Activated CD8-positive, alpha-beta memory T cell treated with anti-CD3 and anti-CD28 coated beads, Interleukin-2, amount 10 ng/mL, durations not matched to agents 7 days and 5 days (primary cell): ENCODE measurements around the gene ERC2. TPM values are rescaled to one million over a fixed set of nuclear protein-coding genes. Genes with fewer than 3 reads are reported as not detected.

Experiments
- ATAC-seq: fragments of 150-1000 bp; cut with Tn5 transposase; one replicate; pipeline ENCODE4 v1.10.0; 2021; ENCODE audit warnings: moderate library complexity
- CTCF ChIA-PET: fragments of 350-600 bp; sonication (Branson Sonifier 250); formaldehyde crosslinking; loops from one replicate; lab custom pipeline; 2021; ENCODE audit warnings: antibody characterized with exemption; lab: Charles Lee
- DNase-seq: peaks from one replicate; pipeline ENCODE4 v3.0.0-alpha.2; 2020
- H3K27ac Mint-ChIP-seq: one replicate; pipeline ENCODE4 v1.8.0; 2021; ENCODE audit warnings: mild to moderate bottlenecking, mixed read lengths
- H3K27me3 Mint-ChIP-seq: one replicate; pipeline ENCODE4 v1.8.0; 2021; ENCODE audit warnings: mixed read lengths
- H3K36me3 Mint-ChIP-seq: one replicate; pipeline ENCODE4 v1.8.0; 2021; ENCODE audit warnings: mild to moderate bottlenecking, mixed read lengths
- H3K4me1 Mint-ChIP-seq: one replicate; pipeline ENCODE4 v1.8.0; 2021; ENCODE audit warnings: mixed read lengths
- H3K4me3 Mint-ChIP-seq: one replicate; pipeline ENCODE4 v1.8.0; 2021; ENCODE audit warnings: mild to moderate bottlenecking, moderate library complexity, mixed read lengths
- H3K9me3 Mint-ChIP-seq: one replicate; pipeline ENCODE4 v1.8.0; 2022; ENCODE audit warnings: low read depth, mixed read lengths
- total RNA-seq, 2 experiments: library from RNA; stranded (reverse); gene quantifications; one replicate each; pipeline ENCODE4 v1.2.3, GENCODE V29; 2021

ERC2 gene
- total RNA-seq, 2 experiments from 2014 or later = not detected

DNA sequence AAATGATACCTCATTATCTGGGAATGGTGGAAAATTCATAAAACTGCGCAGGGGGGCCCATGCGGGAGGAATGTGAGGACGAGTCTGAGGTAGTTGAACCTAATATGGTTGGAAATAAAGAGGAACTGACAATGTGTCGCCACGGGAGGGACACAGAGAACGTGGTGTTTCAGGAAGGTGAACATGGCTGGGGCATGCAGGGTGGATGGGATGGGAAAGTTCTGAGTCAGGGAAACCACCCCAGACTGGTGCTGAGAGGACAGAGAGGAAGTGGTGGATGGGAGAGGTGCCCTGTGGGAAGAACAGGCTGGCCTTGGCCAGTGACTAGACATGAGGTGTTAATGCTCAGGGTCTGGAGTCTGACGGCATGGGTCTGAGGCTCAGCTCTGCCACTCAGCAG is 844.0 kb downstream of the ERC2 start:
- CTCF ChIA-PET = no interaction called here
- ATAC-seq (no peak), DNase-seq (no peak)
- no peaks in the 10 kb centered on the region for H3K27me3 Mint-ChIP-seq
- H3K9me3 Mint-ChIP-seq = no peaks in the 10 kb centered on the region
- H3K27ac Mint-ChIP-seq = no peak overlapping the region
- no peaks in the 10 kb centered on the region for H3K4me1 Mint-ChIP-seq
- no peaks in the 10 kb centered on the region for H3K36me3 Mint-ChIP-seq
- H3K4me3 Mint-ChIP-seq = no peak overlapping the region

DNA sequence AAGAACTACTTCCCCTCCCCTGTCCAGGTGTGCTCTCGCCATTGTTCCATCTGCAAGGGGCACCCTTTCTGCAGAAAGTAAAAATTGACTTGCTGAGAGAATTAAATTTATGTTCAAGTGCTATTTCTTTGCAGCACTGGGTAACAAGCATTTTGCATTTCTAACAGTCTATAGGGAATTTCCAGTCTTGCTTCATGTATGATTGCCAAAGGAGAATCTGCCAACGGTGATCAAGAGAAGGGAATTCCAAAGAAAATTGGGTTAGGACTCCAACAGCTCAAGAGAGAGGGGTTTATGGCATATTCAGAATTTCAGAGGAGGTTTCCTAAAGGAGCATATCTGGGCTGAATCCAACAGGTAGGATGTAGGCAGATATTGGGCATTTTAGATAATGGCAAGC is 844.5 kb downstream of the ERC2 start:
- no peak for DNase-seq
- Mint-ChIP-seq H3K4me1 (no peaks in the 10 kb centered on the region), H3K36me3 (no peaks in the 10 kb centered on the region), H3K27ac (no peak overlapping the region), H3K27me3 (no peaks in the 10 kb centered on the region), H3K4me3 (no peak overlapping the region), H3K9me3 (no peaks in the 10 kb centered on the region)
- no peak for ATAC-seq
- CTCF ChIA-PET = no interaction called here

DNA sequence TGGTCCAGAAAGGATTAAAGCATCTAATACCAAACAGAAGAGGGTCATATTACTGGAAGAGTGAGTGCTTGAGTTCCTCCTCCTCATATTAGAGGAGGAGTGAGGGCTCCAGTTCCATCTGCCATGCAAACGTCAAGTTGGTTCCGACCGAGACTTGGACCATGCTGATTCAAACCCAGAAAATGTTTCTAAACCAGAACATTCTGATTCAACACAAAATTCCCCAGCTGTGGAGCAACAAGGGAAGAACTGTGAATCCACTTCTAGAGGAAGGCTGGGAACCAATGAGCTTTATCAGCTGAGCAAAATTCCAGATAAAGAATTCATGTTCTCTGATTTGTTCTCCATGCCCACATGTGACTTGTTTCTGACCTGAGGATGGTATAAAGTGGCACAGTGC is 845.5 kb downstream of the ERC2 start:
- CTCF ChIA-PET = no interaction called here
- no peaks in the 10 kb centered on the region for H3K27me3 Mint-ChIP-seq

DNA sequence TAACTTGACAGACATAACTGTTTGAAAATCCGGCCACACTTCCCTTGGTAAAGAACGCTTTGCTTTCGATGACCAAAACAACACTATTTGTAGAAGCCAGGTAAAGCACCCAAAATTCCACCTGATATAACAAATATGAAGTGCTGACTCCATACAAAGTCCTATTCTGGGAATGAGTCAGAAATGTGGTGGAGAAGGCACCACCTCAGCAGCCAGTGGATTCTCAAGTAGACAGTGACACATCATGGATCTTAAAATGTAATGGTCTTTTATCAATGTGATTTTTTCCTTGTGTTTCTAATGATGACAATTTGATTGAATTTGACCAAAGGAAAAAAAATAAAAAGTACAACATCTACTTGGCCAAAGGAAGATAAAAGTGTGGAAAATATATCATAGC is 846.2 kb downstream of the ERC2 start:
- H3K9me3 Mint-ChIP-seq = no peaks in the 10 kb centered on the region
- H3K4me3 Mint-ChIP-seq = no peak overlapping the region
- H3K27ac Mint-ChIP-seq = no peak overlapping the region
- no peaks in the 10 kb centered on the region for H3K4me1 Mint-ChIP-seq
- ATAC-seq (no peak), DNase-seq (no peak)
- CTCF ChIA-PET = no interaction called here
- H3K36me3 Mint-ChIP-seq = no peaks in the 10 kb centered on the region
- no peaks in the 10 kb centered on the region for H3K27me3 Mint-ChIP-seq

More for the DNA sequence above, 845.5 kb downstream of the ERC2 start:
- H3K4me3 Mint-ChIP-seq = no peak overlapping the region
- no peaks in the 10 kb centered on the region for H3K36me3 Mint-ChIP-seq
- no peaks in the 10 kb centered on the region for H3K4me1 Mint-ChIP-seq
- H3K27ac Mint-ChIP-seq = no peak overlapping the region
- DNase-seq = no peak
- no peaks in the 10 kb centered on the region for H3K9me3 Mint-ChIP-seq
- ATAC-seq = no peak

DNA sequence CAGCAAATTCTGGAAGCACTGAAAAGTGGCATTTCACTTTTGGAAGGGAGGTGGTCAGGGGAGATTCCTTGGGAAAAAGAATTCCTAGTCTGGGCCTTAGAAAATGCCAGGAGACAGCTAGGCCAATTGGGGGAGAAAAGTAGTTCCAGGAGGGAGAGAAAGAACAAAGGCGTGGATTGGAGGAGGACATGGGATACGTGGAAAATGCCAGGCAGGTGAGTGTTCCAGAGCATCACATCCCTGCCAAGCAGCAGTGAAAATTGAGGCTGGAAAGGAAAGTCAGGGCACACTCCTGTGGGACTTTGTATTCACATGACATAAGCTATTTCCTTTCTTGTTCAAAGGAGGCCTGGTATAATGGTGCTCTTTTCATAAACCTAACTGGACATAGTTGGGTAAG is 846.6 kb downstream of the ERC2 start:
- no peaks in the 10 kb centered on the region for H3K27me3 Mint-ChIP-seq
- no peak overlapping the region for H3K4me3 Mint-ChIP-seq
- no peaks in the 10 kb centered on the region for H3K9me3 Mint-ChIP-seq
- DNase-seq (no peak), ATAC-seq (no peak)
- H3K4me1 Mint-ChIP-seq = no peaks in the 10 kb centered on the region
- no peaks in the 10 kb centered on the region for H3K36me3 Mint-ChIP-seq
- CTCF ChIA-PET = no interaction called here
- H3K27ac Mint-ChIP-seq = no peak overlapping the region

DNA sequence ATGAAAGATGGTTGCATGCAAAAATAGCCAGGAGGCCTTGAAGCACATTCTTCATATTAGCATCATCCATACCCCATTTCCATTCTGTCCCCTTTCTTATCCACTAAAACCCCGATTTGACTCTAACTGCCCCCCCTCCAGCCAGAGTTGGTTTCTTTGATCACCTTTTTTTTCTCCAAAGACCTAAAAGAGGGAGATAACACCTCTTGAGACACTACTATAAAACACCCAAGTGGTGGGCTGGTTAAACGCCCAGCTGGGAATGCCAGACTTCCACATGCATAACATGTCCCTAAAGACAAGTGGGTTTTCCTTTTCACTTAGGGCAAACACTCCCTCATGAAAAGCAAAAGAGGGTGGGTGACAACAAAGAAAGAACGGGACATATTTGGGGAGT is 847.2 kb downstream of the ERC2 start:
- CTCF ChIA-PET = no interaction called here
- Mint-ChIP-seq H3K4me1 (no peaks in the 10 kb centered on the region), H3K36me3 (no peaks in the 10 kb centered on the region), H3K27ac (no peak overlapping the region), H3K4me3 (no peak overlapping the region), H3K9me3 (no peaks in the 10 kb centered on the region), H3K27me3 (no peaks in the 10 kb centered on the region)
- no peak for ATAC-seq
- DNase-seq = no peak

DNA sequence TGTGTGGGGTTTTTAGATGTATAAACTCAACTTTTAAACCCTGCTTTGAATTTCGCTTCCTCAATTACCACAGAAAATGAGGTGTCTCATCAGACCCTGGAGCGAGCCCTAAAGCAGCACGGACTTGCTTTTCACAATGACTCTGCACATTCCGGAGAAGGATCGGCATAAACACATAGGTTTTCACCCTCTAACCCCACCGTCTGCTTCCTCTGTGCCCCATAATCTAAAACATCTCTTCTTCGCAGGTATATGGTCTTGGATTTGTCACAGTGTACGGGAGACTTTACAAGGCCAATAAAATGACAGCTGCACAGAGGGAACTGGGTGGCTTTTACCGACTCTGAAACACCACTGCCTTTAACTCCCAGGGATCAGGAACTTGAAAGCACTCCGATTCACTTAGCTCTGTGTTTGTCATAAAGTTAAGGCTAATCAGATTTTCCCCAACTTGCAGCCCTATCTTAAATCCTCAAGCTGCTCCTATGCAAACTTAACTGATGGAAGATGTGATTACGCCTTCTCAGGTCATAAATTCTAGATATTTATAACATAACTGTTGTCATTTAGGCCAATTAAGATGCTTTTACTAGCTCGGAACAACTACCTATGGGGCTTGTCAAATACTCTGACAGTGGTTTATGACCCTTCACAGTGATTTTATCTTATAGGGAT is 847.8 kb downstream of the ERC2 start:
- H3K9me3 Mint-ChIP-seq = no peaks in the 10 kb centered on the region
- DNase-seq = no peak
- no peaks in the 10 kb centered on the region for H3K27me3 Mint-ChIP-seq
- no peaks in the 10 kb centered on the region for H3K4me1 Mint-ChIP-seq
- CTCF ChIA-PET = no interaction called here
- H3K36me3 Mint-ChIP-seq = no peaks in the 10 kb centered on the region
- H3K27ac Mint-ChIP-seq = no peak overlapping the region
- H3K4me3 Mint-ChIP-seq = no peak overlapping the region
- ATAC-seq = no peak

DNA sequence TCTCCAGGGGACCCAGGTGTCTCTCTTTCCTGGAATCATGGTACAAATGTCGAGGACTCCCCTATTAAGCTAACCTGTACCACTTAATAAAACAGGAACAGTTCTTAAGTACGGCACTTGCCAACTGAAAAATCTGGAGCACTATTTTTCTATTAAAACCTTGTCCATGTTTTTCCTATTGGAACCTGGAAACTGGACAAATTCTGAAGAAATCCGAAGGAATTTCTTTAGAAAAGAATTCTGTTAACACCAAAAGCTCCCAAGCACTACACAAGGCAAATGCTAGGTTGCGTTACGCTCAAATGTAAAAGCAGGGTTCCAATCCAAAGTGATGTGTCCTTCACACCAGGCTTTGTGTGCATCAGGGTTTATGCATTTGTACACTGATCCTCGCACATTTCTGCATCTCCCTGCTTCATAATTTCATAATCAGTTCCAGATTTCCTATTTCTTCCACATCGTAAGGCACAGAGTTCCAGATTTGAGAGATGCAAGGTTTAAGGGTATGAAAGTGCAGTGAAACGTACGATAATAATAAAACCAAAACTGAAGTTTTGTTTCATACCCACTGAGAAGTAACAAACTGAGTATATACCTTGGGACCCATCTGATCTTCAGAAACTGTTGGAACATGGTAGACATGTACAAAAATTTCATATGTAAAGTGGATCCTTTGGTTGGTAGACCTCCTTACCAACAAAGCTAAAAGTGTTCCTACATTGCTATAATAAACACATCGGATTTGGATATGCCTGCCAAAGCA is 849.0 kb downstream of the ERC2 start:
- DNase-seq = no peak
- Mint-ChIP-seq H3K4me1 (no peaks in the 10 kb centered on the region), H3K4me3 (no peak overlapping the region), H3K36me3 (no peaks in the 10 kb centered on the region), H3K9me3 (no peaks in the 10 kb centered on the region), H3K27me3 (no peaks in the 10 kb centered on the region), H3K27ac (no peak overlapping the region)
- no peak for ATAC-seq
- CTCF ChIA-PET = no interaction called here

DNA sequence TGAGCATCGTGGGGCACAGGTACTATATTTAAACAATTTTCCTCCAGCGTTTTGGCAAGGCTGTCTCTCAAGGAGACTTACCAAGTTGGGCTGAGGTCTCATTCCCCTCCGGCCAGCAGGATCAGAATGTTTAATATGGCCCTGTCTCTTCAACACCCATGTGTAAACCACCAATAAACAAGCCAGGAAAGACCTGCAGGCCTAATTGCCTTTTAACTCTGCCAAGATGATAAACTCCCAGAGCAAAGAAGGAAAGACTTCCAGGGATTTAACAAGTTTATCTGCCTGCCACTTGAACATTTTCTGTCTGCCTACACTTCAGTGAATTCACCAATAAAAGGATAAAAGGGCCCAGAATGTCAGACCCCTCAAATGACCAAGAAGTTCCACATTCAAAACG is 850.9 kb downstream of the ERC2 start:
- Mint-ChIP-seq H3K36me3 (no peaks in the 10 kb centered on the region), H3K27me3 (no peaks in the 10 kb centered on the region), H3K27ac (no peak overlapping the region), H3K9me3 (no peaks in the 10 kb centered on the region), H3K4me3 (no peak overlapping the region), H3K4me1 (no peaks in the 10 kb centered on the region)
- no peak for ATAC-seq
- no peak for DNase-seq
- CTCF ChIA-PET = no interaction called here

DNA sequence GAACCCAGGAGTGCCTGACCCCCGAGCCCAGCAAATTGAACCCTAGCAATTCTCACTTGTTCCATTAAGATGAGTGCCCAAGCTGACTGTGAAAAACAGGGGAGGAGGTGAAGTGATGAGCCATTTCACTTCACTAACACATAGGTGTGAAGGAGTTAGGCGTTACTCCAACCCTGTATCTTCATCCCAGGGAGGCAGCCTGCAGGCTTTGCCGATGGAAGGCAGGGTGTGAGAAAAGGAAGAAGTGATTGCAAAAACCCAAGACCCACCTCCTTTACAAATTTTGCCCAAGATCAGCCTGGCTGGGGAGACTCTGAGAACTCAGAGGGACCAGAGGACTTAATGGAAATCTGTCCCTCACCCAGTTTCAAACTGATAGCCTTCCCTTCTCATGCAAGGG is 851.5 kb downstream of the ERC2 start:
- H3K36me3 Mint-ChIP-seq = no peaks in the 10 kb centered on the region
- no peaks in the 10 kb centered on the region for H3K4me1 Mint-ChIP-seq
- H3K9me3 Mint-ChIP-seq = no peaks in the 10 kb centered on the region
- DNase-seq = no peak
- CTCF ChIA-PET = no interaction called here
- ATAC-seq = no peak
- no peaks in the 10 kb centered on the region for H3K27me3 Mint-ChIP-seq
- no peak overlapping the region for H3K4me3 Mint-ChIP-seq
- H3K27ac Mint-ChIP-seq = no peak overlapping the region

DNA sequence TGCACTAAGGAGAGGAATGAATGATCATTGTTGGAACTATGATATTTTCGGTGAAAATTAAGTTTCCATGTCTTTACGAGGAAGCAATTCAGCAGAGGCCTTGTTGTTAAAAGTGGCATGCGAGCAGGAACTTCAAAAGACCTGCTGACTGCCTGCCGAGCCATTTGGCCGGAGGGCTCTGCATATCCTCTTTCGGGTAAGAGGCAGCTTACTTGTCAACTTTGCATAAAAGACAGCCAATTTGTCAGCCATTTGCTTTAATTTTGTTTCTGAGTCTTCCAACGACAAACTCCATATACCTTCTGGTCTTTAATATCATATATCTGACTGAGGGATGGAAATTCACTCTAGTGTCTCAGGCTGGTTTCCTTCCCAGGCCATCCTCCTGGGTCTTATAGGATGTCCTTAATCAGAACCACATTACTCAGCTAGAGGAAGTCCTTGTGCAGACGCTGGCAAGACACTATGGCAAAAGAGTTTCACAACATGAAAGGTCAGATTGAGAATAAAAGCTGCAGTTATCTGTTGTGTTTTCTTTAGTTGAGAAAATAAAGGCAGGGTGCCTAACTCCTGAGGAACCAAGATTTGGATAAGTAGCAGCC is 852.5 kb downstream of the ERC2 start:
- ATAC-seq (no peak), DNase-seq (no peak)
- no peaks in the 10 kb centered on the region for H3K36me3 Mint-ChIP-seq
- no peak overlapping the region for H3K4me3 Mint-ChIP-seq
- no peaks in the 10 kb centered on the region for H3K27me3 Mint-ChIP-seq
- H3K27ac Mint-ChIP-seq = no peak overlapping the region
- CTCF ChIA-PET = no interaction called here
- H3K9me3 Mint-ChIP-seq = no peaks in the 10 kb centered on the region
- no peaks in the 10 kb centered on the region for H3K4me1 Mint-ChIP-seq

DNA sequence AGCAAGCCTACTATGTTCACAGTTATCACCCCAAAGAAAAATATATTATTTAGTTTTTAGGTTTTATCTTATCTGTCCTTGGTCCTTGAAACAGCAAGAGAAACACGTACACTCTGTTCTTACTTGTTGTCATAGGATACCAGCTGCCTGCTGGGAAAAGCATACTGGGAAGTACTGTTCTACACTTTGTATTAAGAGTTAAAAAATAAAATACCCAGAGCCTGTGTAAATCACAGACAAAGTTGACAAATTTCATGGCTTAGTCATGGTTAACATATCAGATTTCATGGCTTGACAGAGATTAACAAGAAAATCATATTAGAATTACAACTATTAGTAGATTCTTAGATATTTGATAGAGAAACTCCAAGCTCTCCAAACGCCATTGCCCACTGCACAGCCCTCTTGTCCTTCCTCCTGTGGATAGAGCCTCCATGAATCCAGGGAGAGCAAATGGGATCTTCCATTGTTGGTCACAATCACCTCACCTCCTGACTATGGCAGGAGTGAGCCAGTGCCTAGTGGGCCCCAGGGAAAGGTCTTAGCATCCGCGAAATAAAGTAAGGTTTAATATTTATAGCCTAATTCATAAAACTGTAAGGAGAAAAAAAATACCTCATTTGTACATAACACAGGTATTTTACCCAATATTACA is 853.1 kb downstream of the ERC2 start:
- Mint-ChIP-seq H3K36me3 (no peaks in the 10 kb centered on the region), H3K27me3 (no peaks in the 10 kb centered on the region), H3K9me3 (no peaks in the 10 kb centered on the region), H3K27ac (no peak overlapping the region), H3K4me1 (no peaks in the 10 kb centered on the region), H3K4me3 (no peak overlapping the region)
- no peak for DNase-seq
- CTCF ChIA-PET = no interaction called here
- ATAC-seq = no peak

DNA sequence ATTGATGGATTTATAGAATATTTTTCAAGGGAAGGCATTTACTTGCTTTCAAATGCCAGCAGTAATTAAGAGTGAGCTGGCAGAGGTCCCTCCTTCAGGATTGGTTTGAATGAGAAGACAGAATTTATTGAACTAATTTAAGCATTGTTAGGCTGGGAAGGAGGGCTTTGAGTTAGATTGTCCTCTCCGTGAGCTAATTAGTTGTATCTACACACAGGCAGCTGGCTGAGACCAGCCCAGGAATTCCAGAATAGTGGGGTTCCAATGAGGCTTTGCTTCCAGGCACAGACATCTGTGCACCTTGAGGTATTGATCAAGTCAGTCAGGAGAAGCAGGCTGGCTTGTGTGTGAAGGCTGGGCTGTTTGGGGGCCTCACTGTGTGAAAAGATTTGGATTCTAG is 857.1 kb downstream of the ERC2 start:
- no peak overlapping the region for H3K27ac Mint-ChIP-seq
- H3K36me3 Mint-ChIP-seq = no peaks in the 10 kb centered on the region
- no peaks in the 10 kb centered on the region for H3K9me3 Mint-ChIP-seq
- ATAC-seq = no peak
- no peaks in the 10 kb centered on the region for H3K27me3 Mint-ChIP-seq
- CTCF ChIA-PET = no interaction called here
- no peak overlapping the region for H3K4me3 Mint-ChIP-seq
- H3K4me1 Mint-ChIP-seq = no peaks in the 10 kb centered on the region
- no peak for DNase-seq
